HepG2 (cell line): ENCODE data around the gene FHIP1B. TPM values are rescaled to one million over a fixed set of nuclear protein-coding genes. Genes with fewer than 3 reads are reported as not detected.

Experiments used
- ATAC-seq: fragments of 200-7000 bp; cut with Tn5 transposase; 3 replicates; pipeline ENCODE4 v1.9.1; 2020; ENCODE audit warnings: mild to moderate bottlenecking, moderate library complexity
- BruUV-seq: library from RNA; stranded (reverse); fragments of 400-500 nt; replicated peaks from 2 replicates; lab custom pipeline; 2021; lab: Mats Ljungman, UMichigan
- CTCF ChIA-PET: fragments of 300-600 bp; formaldehyde crosslinking; extraction: SDS; loops from one replicate; lab custom pipeline; 2021; ENCODE audit warnings: low total read pairs, inconsistent platforms, low intra/inter-chr PET ratio; lab: Yijun Ruan, JAX
- POLR2A ChIA-PET: fragments of 350-600 bp; sonication (Branson Sonifier 250); formaldehyde crosslinking; loops from one replicate; lab custom pipeline; 2020; ENCODE audit warnings: antibody characterized with exemption, inconsistent platforms; lab: Yijun Ruan, JAX
- DNase-seq: peaks from one replicate; pipeline ENCODE4 v3.0.0-alpha.2; 2015; ENCODE audit warnings: low spot score
- FAIRE-seq: peaks from 3 replicates; lab custom pipeline; 2011; peaks lifted over from hg19 to GRCh38; lab: Jason Lieb, UNC
- H2AFZ ChIP-seq: one replicate; pipeline ENCODE4 v1.6.1; 2011; ENCODE audit warnings: low read length, inconsistent platforms
- H3K27ac ChIP-seq: fragments of 300-600 bp; 3 replicates; pipeline ENCODE4 v1.8.0; 2011; ENCODE audit warnings: mixed run types, mild to moderate bottlenecking, mixed read lengths, low read length, inconsistent platforms; ENCODE audit not compliant: insufficient read depth; ENCODE audit errors: extremely low read length
- H3K27me3 ChIP-seq, 2 experiments: fragments of 200-600 bp in 1 of 2; 2 replicates in 1 of 2; 3 replicates in 1 of 2; pipeline versions ENCODE4 v1.6.0 to v1.8.0; 2011; ENCODE audit warnings: low read length in 2 of 2, mild to moderate bottlenecking in 2 of 2, moderate library complexity in 2 of 2, inconsistent platforms in 1 of 2; ENCODE audit not compliant: insufficient read depth in 2 of 2, control insufficient read depth in 1 of 2
- H3K36me3 ChIP-seq, 2 experiments: fragments of 200-600 bp in 1 of 2; replicated peaks in 1 of 2; 2 replicates in 1 of 2; 3 replicates in 1 of 2; pipeline versions ENCODE4 v1.5.1 to v1.8.0; 2011; ENCODE audit warnings: low read length in 2 of 2, inconsistent platforms in 1 of 2; ENCODE audit not compliant: insufficient read depth in 2 of 2, control insufficient read depth in 1 of 2
- H3K4me1 ChIP-seq: 2 replicates; pipeline ENCODE4 v1.5.1; 2012; ENCODE audit warnings: low read length, inconsistent platforms; ENCODE audit not compliant: insufficient read depth
- H3K4me2 ChIP-seq: 2 replicates; pipeline ENCODE4 v1.6.0; 2011; ENCODE audit warnings: low read depth, low read length, inconsistent platforms
- H3K4me3 ChIP-seq, 3 experiments: fragments of 200-600 bp in 1 of 3; sonication (generic), shearing (Covaris generic) in 1 of 3; replicated peaks in 1 of 3; 2 replicates each; pipeline ENCODE4 v1.5.1; 2011 to 2016; ENCODE audit warnings: low read length in 3 of 3, inconsistent platforms in 2 of 3, low read depth in 2 of 3, mild to moderate bottlenecking in 2 of 3, control low read depth in 1 of 3, mixed read lengths in 1 of 3; ENCODE audit not compliant: insufficient read depth in 1 of 3
- H3K79me2 ChIP-seq: one replicate; pipeline ENCODE4 v1.6.1; 2011; ENCODE audit warnings: low read length, inconsistent platforms; ENCODE audit not compliant: insufficient read depth
- H3K9ac ChIP-seq: 2 replicates; pipeline ENCODE4 v1.6.0; 2011; ENCODE audit warnings: mild to moderate bottlenecking, low read depth, low read length, inconsistent platforms; ENCODE audit not compliant: insufficient read depth
- H3K9me3 ChIP-seq: 2 replicates; pipeline ENCODE4 v1.5.1; 2012; ENCODE audit warnings: mild to moderate bottlenecking, low read length
- H4K20me1 ChIP-seq: 2 replicates; pipeline ENCODE4 v1.6.0; 2011; ENCODE audit warnings: inconsistent platforms, mild to moderate bottlenecking, low read length, moderate library complexity; ENCODE audit not compliant: insufficient read depth
- CREB1 ChIP-seq, 2 experiments: fragments of 450-650 bp in 1 of 2; IDR thresholded peaks; 2 replicates each; pipeline ENCODE4 v1.6.1; 2016 to 2017; ENCODE audit warnings: control low read depth in 1 of 2, mild to moderate bottlenecking in 1 of 2, missing compliant biosample characterization in 1 of 2, missing genetic modification characterization in 1 of 2
- MTERF4 ChIP-seq: sonication (generic); formaldehyde crosslinking; IDR thresholded peaks from 2 replicates; pipeline ENCODE4 v1.8.0; 2023; ENCODE audit warnings: mild to moderate bottlenecking, missing genetic modification reagents
- NBN ChIP-seq: fragments of 450-650 bp; conservative IDR thresholded peaks from 2 replicates; pipeline ENCODE4 v1.6.1; 2017
- RAD21 ChIP-seq: fragments of 450-650 bp; formaldehyde crosslinking; IDR thresholded peaks from 2 replicates; pipeline ENCODE4 v1.5.0; 2020; ENCODE audit warnings: mild to moderate bottlenecking
- SMC3 ChIP-seq: IDR thresholded peaks from 2 replicates; pipeline ENCODE4 v1.6.1; 2011; ENCODE audit warnings: low read length, improper control_type of control experiment
- STAG1 ChIP-seq: sonication (generic); formaldehyde crosslinking; IDR thresholded peaks from 2 replicates; pipeline ENCODE4 v1.4.0; 2020; ENCODE audit warnings: missing genetic modification reagents
- TCF7 ChIP-seq: sonication (generic); IDR thresholded peaks from 2 replicates; pipeline ENCODE4 v1.6.1; 2016; ENCODE audit warnings: antibody characterized with exemption, low read depth
- ZFX ChIP-seq: sonication (generic); formaldehyde crosslinking; IDR thresholded peaks from 2 replicates; pipeline ENCODE4 v1.4.0; 2020; ENCODE audit warnings: mild to moderate bottlenecking, low read depth, missing genetic modification reagents, moderate library complexity
- ZNF329 ChIP-seq: sonication (generic); formaldehyde crosslinking; IDR thresholded peaks from 2 replicates; pipeline ENCODE4 v1.9.0; 2021; ENCODE audit warnings: low read depth, mild to moderate bottlenecking, missing genetic modification reagents
- ZNF75D ChIP-seq: sonication (generic); formaldehyde crosslinking; IDR thresholded peaks from 2 replicates; pipeline ENCODE4 v1.8.1; 2023; ENCODE audit warnings: missing genetic modification reagents, mild to moderate bottlenecking, borderline replicate concordance
- WGBS: methylation state at CpG from one replicate; pipeline ENCODE4 v1.1.6; 2017; ENCODE audit warnings: low lambda C conversion rate; 5-methylcytosine and 5-hydroxymethylcytosine counted together
- in situ Hi-C: cut with HindIII; loops from 2 replicates; pipeline ENCODE4 v1.10.0; 2017; ENCODE audit warnings: low pct_unique_long_range_greater_than_20kb; ENCODE audit not compliant: extremely low pct_ligation_motif_present
- intact Hi-C: fragments of 100-400 bp; cut with micrococcal nuclease; formaldehyde crosslinking; loops from one replicate; pipeline ENCODE4 v1.10.0; 2022; ENCODE audit not compliant: unreplicated experiment
- polyA plus RNA-seq, 8 experiments: library from polyadenylated mRNA; depleted of rRNA in 3 of 8; stranded (reverse) in 7 of 8; unstranded in 1 of 8; fragments of >200 nt; fragmentation: Illumina TruSeq in 4 of 8; extraction: Trizol in 4 of 8; gene quantifications; 2 replicates each; pipeline versions ENCODE4 v1.2.1 to v1.2.3, GENCODE V29; 2011 to 2016; ENCODE audit warnings: low read depth in 4 of 8, missing spikeins in 1 of 8, mixed read lengths in 1 of 8; ENCODE audit not compliant: insufficient read depth in 1 of 8
- total RNA-seq, 5 experiments: library from RNA; depleted of rRNA; stranded (reverse); fragments of >200 nt; fragmentation: Illumina TruSeq; extraction: Trizol; gene quantifications; 2 replicates each; pipeline ENCODE4 v1.2.3, GENCODE V29; 2016; ENCODE audit warnings: low read depth in 1 of 5
- TF ChIP-seq, protein P1 (sequence below): sonication (generic); formaldehyde crosslinking; IDR thresholded peaks from 2 replicates; pipeline ENCODE4 v1.4.0; 2020; ENCODE audit warnings: missing genetic modification reagents
- TF ChIP-seq, protein P2 (sequence below): sonication (generic); formaldehyde crosslinking; IDR thresholded peaks from 2 replicates; pipeline ENCODE4 v1.9.0; 2021; ENCODE audit warnings: missing genetic modification reagents, borderline replicate concordance
- TF ChIP-seq, protein P3 (sequence below): sonication (generic); formaldehyde crosslinking; IDR thresholded peaks from 2 replicates; pipeline ENCODE4 v1.5.0; 2020; ENCODE audit warnings: mild to moderate bottlenecking, missing genetic modification reagents, moderate library complexity

The FHIP1B gene
- total and polyA plus RNA-seq, 2 of the 13 experiments (the other 11 are each of a cell fraction or from before 2014, with no cell fraction given) = 14.1 to 18.6 TPM

GRCh38 chr11:6251120-6251733, 16.8 kb upstream of the FHIP1B start:
- in situ Hi-C loops = loop anchor here (5.0 kb wide), 1 partner anchor 101 kb away; no protein-coding TSS in a partner anchor
- Histone ChIP-seq H3K4me2 (no peak overlapping the region), H3K4me3 (no peak overlapping the region), H3K27me3 (no peaks in the 10 kb centered on the region), H3K4me1 (no peaks in the 10 kb centered on the region), H2AFZ (no peak overlapping the region), H3K79me2 (no peaks in the 10 kb centered on the region), H3K27ac (no peak overlapping the region), H3K9ac (no peak overlapping the region), H3K36me3 (no peaks in the 10 kb centered on the region), H3K9me3 (no peaks in the 10 kb centered on the region), H4K20me1 (no peaks in the 10 kb centered on the region)
- ATAC-seq (peak; percentile 99), DNase-seq (peak; percentile 59), FAIRE-seq (peak; percentile 47)
- no TSS peak for BruUV-seq
- ChIA-PET POLR2A (no interaction called here), CTCF (interaction anchor here (1.4 to 2.0 kb wide), 2 partner anchors 102 to 112 kb away, joined by 13 to 32 read pairs; no protein-coding TSS in a partner anchor)
- 18% methylated on average over 6 of the region's 6 CpGs for WGBS
- intact Hi-C loops = loop anchor here (1.0 kb wide), 3 partner anchors 47 to 102 kb away; no protein-coding TSS in a partner anchor
- TF ChIP-seq CREB1 (IDR thresholded peaks at IDR 0.05) (no peak), CREB1 (CRISPR knock-in tag; IDR thresholded peaks at IDR 0.05) (no peak), ZNF75D (no peak), ZNF329 (CRISPR knock-in tag) (no peak), NBN (no peak), SMC3 (peak; percentile 74), MTERF4 (CRISPR knock-in tag) (no peak), RAD21 (peak; percentile 64; the same call in 1 of the 2 replicates), ZFX (0 out of 2 replicates have a peak, but pooled peaks have one; percentile 23), STAG1 (CRISPR knock-in tag) (peak; percentile 39), TCF7 (no peak)
- TF ChIP-seq, protein P1, sequence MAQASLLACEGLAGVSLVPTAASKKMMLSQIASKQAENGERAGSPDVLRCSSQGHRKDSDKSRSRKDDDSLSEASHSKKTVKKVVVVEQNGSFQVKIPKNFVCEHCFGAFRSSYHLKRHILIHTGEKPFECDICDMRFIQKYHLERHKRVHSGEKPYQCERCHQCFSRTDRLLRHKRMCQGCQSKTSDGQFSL (CRISPR knock-in tag) = no peak
- TF ChIP-seq, protein P2, sequence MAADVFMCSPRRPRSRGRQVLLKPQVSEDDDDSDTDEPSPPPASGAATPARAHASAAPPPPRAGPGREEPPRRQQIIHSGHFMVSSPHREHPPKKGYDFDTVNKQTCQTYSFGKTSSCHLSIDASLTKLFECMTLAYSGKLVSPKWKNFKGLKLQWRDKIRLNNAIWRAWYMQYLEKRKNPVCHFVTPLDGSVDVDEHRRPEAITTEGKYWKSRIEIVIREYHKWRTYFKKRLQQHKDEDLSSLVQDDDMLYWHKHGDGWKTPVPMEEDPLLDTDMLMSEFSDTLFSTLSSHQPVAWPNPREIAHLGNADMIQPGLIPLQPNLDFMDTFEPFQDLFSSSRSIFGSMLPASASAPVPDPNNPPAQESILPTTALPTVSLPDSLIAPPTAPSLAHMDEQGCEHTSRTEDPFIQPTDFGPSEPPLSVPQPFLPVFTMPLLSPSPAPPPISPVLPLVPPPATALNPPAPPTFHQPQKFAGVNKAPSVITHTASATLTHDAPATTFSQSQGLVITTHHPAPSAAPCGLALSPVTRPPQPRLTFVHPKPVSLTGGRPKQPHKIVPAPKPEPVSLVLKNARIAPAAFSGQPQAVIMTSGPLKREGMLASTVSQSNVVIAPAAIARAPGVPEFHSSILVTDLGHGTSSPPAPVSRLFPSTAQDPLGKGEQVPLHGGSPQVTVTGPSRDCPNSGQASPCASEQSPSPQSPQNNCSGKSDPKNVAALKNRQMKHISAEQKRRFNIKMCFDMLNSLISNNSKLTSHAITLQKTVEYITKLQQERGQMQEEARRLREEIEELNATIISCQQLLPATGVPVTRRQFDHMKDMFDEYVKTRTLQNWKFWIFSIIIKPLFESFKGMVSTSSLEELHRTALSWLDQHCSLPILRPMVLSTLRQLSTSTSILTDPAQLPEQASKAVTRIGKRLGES = no peak
- TF ChIP-seq, protein P3, sequence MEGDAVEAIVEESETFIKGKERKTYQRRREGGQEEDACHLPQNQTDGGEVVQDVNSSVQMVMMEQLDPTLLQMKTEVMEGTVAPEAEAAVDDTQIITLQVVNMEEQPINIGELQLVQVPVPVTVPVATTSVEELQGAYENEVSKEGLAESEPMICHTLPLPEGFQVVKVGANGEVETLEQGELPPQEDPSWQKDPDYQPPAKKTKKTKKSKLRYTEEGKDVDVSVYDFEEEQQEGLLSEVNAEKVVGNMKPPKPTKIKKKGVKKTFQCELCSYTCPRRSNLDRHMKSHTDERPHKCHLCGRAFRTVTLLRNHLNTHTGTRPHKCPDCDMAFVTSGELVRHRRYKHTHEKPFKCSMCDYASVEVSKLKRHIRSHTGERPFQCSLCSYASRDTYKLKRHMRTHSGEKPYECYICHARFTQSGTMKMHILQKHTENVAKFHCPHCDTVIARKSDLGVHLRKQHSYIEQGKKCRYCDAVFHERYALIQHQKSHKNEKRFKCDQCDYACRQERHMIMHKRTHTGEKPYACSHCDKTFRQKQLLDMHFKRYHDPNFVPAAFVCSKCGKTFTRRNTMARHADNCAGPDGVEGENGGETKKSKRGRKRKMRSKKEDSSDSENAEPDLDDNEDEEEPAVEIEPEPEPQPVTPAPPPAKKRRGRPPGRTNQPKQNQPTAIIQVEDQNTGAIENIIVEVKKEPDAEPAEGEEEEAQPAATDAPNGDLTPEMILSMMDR (CRISPR knock-in tag) = peak; percentile 79
